ENCODE measurements around the gene GOLGA6L26.
"Not testable (repeated sequence)": the region's sequence is repeated elsewhere in the genome, so short reads cannot be mapped to it uniquely, and the experiment has no call there.

GOLGA6L26 gene

GRCh38 chr15:23334096-23334495 is at the start of gene GOLGA6L26:
Gene GOLGA6L26 (minus strand): TSS chr15:23334196. CDS start chr15:23334135, 61 bp downstream.
- DNase-seq (ENCODE audit: low read depth in 3 of 3), result not testable (repeated sequence)

- not testable (repeated sequence) for DNase-seq (ENCODE audit: low read depth in 3 of 3)
Measured at GRCh38 chr15:23381192-23381591, 47.2 kb upstream of the GOLGA6L26 start.

DNA sequence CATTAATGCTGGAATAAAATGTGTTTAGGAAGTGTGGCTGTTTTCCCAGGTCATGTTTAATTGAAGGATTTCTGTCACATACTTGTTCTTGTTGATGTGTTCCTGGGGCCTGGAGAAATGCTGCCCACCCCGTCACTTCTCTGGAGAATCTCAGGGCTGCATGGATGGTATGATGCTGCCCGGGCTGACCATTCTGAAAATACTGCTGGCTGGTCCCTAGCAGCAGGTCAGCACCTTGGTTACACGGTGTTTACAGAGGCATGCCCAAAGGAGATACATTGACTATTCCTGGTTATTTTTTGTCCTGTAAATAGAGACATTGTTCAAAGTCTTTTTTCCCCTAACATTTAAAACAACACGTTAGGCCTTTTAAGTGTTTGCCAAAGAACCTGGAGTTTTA is 46.7 kb upstream of the GOLGA6L26 start:
- not testable (repeated sequence) for DNase-seq (ENCODE audit: low read depth in 3 of 3)

- not testable (repeated sequence) for DNase-seq (ENCODE audit: low read depth in 3 of 3)
Measured at GRCh38 chr15:23378946-23379345, 45.0 kb upstream of the GOLGA6L26 start.

- not testable (repeated sequence) for DNase-seq (ENCODE audit: low read depth in 3 of 3)
Measured at GRCh38 chr15:23374226-23374625, 40.2 kb upstream of the GOLGA6L26 start.

DNA sequence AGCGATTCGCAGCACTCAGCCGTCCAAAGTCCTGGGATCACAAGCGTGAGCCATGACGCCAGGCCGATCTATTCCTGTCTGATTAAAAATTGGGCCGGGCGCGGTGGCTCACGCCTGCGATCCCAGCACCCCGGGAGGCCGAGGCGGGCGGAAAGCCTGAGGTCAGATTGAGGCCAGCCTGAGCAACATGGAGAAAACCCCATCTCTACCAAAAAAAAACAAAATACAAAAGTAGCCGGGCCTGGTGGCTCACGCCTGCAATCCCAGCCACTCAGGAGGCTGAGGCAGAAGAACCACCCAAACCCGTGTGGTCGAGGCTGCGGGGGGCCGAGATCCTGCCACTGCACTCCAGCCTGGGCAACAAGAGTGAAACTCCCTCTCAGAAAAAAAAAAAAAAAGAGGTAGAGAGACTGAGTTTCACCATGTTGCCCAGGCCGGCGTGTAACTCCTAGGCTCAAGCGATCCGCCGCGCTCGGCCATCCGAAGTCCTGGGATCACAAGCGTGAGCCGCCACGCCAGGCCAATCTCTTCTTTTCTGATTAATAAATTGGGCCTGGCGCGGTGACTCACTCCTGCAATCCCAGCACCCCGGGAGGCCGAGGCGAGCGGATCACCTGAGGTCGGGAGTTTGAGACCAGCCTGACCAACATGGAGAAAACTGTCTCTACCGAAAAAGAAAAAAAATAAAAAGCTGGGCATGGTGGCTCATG is 39.0 kb upstream of the GOLGA6L26 start:
- DNase-seq (ENCODE audit: low read depth in 3 of 3), result not testable (repeated sequence)

DNA sequence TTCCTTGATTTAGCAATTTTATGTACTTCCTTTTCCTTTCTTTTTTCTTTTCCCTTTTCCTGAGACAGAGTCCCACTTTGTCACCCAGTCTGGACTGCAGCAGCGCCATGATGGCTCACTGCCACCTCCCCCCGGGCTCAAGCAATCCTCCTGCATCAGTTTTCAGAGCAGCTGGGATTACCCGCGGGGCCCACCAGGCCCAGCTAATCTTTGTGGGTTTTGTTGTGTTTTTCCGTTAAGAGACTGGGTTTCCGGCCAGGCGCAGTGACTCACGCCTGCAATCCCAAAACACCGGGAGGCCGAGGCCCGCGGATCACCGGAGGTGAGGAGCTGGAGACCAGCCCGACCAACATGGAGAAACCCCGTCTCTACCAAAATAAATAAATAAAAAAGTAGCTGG is 38.3 kb upstream of the GOLGA6L26 start:
- DNase-seq (ENCODE audit: low read depth in 3 of 3), result no peak

- not testable (repeated sequence) for DNase-seq (ENCODE audit: low read depth in 3 of 3)
Measured at GRCh38 chr15:23371868-23372267, 37.9 kb upstream of the GOLGA6L26 start.

DNA sequence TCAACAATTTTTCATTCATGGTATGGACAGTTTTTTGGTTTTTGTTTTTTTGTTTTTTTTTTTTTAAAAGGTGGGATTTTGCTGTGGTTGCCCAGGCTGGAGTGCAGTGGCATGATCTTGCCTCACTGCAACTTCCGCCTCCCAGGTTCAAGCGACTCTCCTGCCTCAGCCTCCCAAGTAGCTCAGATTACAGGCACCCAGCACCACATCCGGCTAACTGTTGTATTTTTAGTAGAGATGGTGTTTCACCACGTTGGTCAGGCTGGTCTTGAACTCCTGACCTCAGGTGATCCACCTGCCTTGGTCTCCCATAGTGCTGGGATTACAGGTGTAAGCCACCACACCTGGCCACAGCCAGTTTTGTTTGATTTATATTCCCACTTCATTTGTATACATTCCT is 37.1 kb upstream of the GOLGA6L26 start:
- not testable (repeated sequence) for DNase-seq (ENCODE audit: low read depth in 3 of 3)

DNA sequence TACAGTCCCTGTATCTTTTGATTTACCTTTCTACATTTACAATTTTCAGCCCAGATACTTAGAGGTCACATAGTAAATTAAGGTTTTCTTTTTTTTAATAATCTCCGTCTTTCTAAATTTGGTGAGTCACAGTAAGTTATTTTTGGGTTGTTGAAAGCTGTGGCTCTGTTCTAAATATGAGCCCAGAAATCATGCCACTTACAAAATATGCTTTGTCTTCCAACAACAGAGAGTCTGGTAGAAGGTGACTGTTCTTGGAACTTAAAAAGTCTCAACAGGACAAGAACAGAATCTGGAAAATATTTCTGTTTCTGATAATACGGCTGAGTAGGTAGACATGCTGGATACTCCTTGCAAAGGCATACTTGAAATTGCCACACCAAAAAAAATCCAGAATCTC is 36.6 kb upstream of the GOLGA6L26 start:
- no peak for DNase-seq (ENCODE audit: low read depth in 3 of 3)

GRCh38 chr15:23364261-23364660 is 30.3 kb upstream of the GOLGA6L26 start:
- not testable (repeated sequence) for DNase-seq (ENCODE audit: low read depth in 3 of 3)

DNA sequence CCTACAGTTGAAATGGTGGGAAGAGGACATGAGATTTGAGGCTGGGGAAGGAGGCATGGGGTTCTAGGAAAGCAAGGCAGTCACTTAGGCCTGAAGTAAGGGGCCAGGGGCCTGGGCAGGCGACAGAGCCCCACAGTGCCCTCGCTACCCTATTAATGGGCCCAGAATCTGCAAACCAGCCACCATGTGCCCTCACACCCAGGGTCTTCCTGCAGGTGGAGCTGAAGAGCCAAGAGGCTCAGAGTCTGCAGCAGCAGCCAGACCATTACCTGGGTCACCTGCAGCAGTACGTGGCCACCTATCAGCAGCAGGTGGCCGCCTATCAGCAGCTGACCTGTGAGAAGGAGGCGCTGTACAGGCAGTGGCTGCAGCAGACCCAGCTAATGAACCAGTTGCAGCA is 28.6 kb upstream of the GOLGA6L26 start:
- not testable (repeated sequence) for DNase-seq (ENCODE audit: low read depth in 3 of 3)

DNA sequence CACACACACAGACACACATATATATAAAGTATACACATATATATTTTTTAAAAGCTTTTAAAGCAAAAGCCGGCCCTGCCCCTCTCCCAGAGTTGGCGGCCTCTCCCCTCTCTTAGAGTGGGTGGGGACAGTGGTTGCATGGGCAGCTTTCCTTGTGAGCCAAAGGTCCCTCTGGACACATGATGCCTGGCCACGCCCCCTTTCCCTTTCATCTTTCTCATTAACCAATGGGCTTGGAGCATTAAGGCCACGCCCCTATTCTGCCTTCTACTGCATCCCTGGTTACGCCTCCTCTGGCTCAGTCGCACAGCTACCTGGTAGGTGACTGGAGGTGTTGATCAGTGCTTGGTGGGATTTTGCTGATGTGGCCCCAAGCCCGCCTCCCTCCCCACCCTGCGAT is 20.5 kb upstream of the GOLGA6L26 start, which contains the start of gene GOLGA8S:
GOLGA8S (plus strand) TSS at position 301 of the 400 bp plus-strand sequence; CDS start at position 363, 62 bp downstream.
- DNase-seq (ENCODE audit: low read depth in 3 of 3), result not testable (repeated sequence)

GRCh38 chr15:23311233-23311632 is 22.8 kb downstream of the GOLGA6L26 start:
- not testable (repeated sequence) for DNase-seq (ENCODE audit: low read depth in 3 of 3)

GRCh38 chr15:23305921-23306320 is 28.1 kb downstream of the GOLGA6L26 start:
- not testable (repeated sequence) for DNase-seq (ENCODE audit: low read depth in 3 of 3)

DNA sequence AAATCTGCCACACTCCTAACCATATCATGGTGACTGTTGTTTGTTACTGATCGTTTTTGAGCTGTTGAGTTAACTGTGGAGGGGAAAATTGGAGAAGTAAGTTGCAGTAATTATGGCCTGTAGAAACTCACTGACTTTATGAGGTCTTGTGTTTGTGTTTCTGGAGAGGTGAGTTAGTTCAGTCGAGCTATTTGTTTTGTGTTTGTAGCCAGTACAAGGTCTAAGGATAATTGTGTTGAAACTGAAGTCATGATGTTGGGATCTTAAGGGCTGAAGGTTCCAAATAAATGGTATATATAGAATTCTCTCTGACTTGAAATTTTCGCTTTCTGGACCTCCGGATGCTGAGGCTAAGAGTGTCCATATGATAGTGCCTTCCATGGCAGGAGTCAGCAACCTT is 29.2 kb downstream of the GOLGA6L26 start:
- not testable (repeated sequence) for DNase-seq (ENCODE audit: low read depth in 3 of 3)

- DNase-seq (ENCODE audit: low read depth in 3 of 3), result not testable (repeated sequence)
Measured at GRCh38 chr15:23304267-23304666, 29.7 kb downstream of the GOLGA6L26 start.

DNA sequence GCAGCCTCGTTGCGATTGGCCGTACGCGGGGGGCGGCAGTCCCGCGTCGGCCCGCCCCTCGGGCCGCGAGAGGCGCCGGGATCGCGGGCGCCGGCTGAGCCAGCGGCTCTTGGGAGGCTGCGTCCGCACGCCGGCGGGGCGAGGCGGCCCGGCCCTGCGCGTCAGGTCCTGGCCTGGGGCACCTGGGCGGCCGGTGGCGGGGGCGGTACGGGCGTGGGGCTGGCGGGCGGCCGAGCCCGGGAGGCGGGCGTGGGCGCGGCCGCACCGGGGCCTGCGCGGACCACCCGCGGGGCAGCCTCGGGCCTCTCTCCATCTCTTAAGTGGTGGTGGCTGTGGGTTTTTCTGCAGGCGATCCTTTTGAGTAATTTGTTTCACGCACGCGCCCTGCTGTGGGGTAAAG is 30.3 kb downstream of the GOLGA6L26 start:
- DNase-seq (ENCODE audit: low read depth in 3 of 3), result not testable (repeated sequence)

- DNase-seq (ENCODE audit: low read depth in 3 of 3), result not testable (repeated sequence)
Measured at GRCh38 chr15:23303246-23303645, 30.8 kb downstream of the GOLGA6L26 start.

Measured in stimulated activated CD4-positive, alpha-beta T cell treated with anti-CD3 and anti-CD28 coated beads, TNF-alpha, amount 100 ng/mL, for 48 hours (primary cell).